Mucosa of descending colon (tissue), 3 donors: ENCODE data around the gene LPIN2. TPM values are rescaled to one million over a fixed set of nuclear protein-coding genes. Genes with fewer than 3 reads are reported as not detected.

Source experiments
- ATAC-seq: fragments of 200-7000 bp; cut with Tn5 transposase; one replicate; pipeline ENCODE4 v1.9.1; 2020; ENCODE audit warnings: mild to moderate bottlenecking, moderate library complexity
- DNase-seq, 3 donors: peaks; one replicate each; pipeline ENCODE4 v3.0.0-alpha.2; 2020
- H3K36me3 ChIP-seq: fragments of 200-600 bp; one replicate; pipeline ENCODE4 v1.8.0; 2021; ENCODE audit warnings: low read depth, mild to moderate bottlenecking
- H3K4me1 ChIP-seq: fragments of 200-600 bp; one replicate; pipeline ENCODE4 v1.8.0; 2021; ENCODE audit warnings: low read depth, mild to moderate bottlenecking
- H3K4me3 ChIP-seq: fragments of 200-600 bp; one replicate; pipeline ENCODE4 v1.8.0; 2021; ENCODE audit warnings: mild to moderate bottlenecking
- H3K9me3 ChIP-seq: fragments of 200-600 bp; one replicate; pipeline ENCODE4 v1.8.0; 2021; ENCODE audit warnings: mild to moderate bottlenecking
- CTCF ChIP-seq: fragments of 200-600 bp; IDR thresholded peaks from one replicate; pipeline ENCODE4 v1.8.0; 2022; ENCODE audit warnings: antibody characterized with exemption, mild to moderate bottlenecking
- intact Hi-C, 2 donors: fragments of 100-400 bp; cut with DNase I in 1 of 2; cut with micrococcal nuclease in 1 of 2; formaldehyde crosslinking; loops; one replicate each; pipeline versions ENCODE4 v1.11.0 to v1.11.1; 2022; cut with DNase I, micrococcal nuclease
- total RNA-seq, 3 donors: library from RNA; stranded (reverse); fragmentation: NEBNext Ultra II Directional in 2 of 3; extraction: Animal tissue kit (Norgen Biotek cat#: 25700) in 2 of 3; gene quantifications; one replicate each; pipeline versions ENCODE4 v1.2.1 to v1.2.4, GENCODE V29; 2021 to 2023
- donor health status: DM: no; HTN: no; CAD: no; lungs with moderate emphysema.
- donor health status: DM: no; HTN: no; CAD: no.
- donor health status: DM: no; HTN: yes; CAD: no.

The LPIN2 gene
- total RNA-seq, 3 donors from 2014 or later: 52.9 to 60.8 (median 59.2) TPM

DNA sequence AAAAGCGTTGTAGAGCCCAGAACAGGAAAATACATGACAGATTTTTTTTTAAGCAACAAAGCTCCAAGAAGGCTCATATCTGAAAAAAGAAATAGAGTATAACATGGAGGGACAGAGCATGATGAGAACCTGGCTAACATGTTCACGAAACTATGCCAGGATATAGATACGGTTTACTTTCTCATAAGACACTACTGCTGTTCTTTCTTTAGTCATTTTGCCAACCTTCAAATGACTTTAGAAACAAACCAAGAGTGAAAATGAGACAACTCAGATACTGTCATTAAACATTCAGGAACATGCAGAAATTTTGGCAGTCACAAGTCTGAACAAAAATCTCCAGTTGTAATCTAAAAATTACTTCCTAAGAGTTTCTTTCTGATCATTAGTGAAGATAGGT is 14.3 kb downstream of the LPIN2 start:
- Histone ChIP-seq H3K36me3 (no peaks in the 10 kb centered on the region), H3K4me3 (no peak overlapping the region), H3K9me3 (no peaks in the 10 kb centered on the region), H3K4me1 (peaks cover 12% of the 10 kb centered on the region)
- intact Hi-C loops: no loop called here
- TF ChIP-seq CTCF: no peak
- no peak for DNase-seq
- no peak for ATAC-seq

GRCh38 chr18:2997846-2998564 is 14.9 kb downstream of the LPIN2 start:
- H3K4me1 ChIP-seq: peaks cover 12% of the 10 kb centered on the region
- no peaks in the 10 kb centered on the region for H3K9me3 ChIP-seq
- H3K36me3 ChIP-seq: no peaks in the 10 kb centered on the region
- H3K4me3 ChIP-seq: no peak overlapping the region
- no peak for TF ChIP-seq CTCF
- ATAC-seq (no peak), DNase-seq (no peak)
- intact Hi-C loops: no loop called here

DNA sequence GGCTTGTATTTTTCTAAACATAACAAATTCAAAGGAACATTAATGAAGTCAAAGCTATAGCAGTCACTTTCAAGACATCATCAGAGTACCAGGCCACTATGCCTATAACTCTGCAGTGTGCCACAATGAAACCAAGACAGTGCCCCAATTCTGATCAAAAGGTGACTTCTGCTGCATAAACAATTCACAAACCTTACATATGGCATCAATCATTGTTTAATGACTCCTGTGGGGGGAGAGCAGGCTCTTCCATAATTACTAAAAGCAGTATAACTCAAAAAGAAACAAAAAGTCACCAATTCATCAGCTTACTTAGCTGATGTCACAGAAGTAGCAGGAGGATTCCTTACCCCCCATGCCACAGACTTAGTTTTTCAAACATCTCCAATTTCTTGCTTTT is 15.5 kb downstream of the LPIN2 start:
- no peak overlapping the region for H3K4me3 ChIP-seq
- DNase-seq: no peak
- no peaks in the 10 kb centered on the region for H3K9me3 ChIP-seq
- no peaks in the 10 kb centered on the region for H3K36me3 ChIP-seq
- peaks cover 12% of the 10 kb centered on the region for H3K4me1 ChIP-seq
- no peak for ATAC-seq
- no peak for TF ChIP-seq CTCF
- intact Hi-C loops: no loop called here

- TF ChIP-seq CTCF: no peak
- DNase-seq (no peak), ATAC-seq (peak; percentile 75)
- H3K9me3 ChIP-seq: no peaks in the 10 kb centered on the region
- intact Hi-C loops: no loop called here
- H3K4me3 ChIP-seq: no peak overlapping the region
- H3K36me3 ChIP-seq: no peaks in the 10 kb centered on the region
- peaks cover 12% of the 10 kb centered on the region for H3K4me1 ChIP-seq
Measured at GRCh38 chr18:2994603-2995432, 18.1 kb downstream of the LPIN2 start.

DNA sequence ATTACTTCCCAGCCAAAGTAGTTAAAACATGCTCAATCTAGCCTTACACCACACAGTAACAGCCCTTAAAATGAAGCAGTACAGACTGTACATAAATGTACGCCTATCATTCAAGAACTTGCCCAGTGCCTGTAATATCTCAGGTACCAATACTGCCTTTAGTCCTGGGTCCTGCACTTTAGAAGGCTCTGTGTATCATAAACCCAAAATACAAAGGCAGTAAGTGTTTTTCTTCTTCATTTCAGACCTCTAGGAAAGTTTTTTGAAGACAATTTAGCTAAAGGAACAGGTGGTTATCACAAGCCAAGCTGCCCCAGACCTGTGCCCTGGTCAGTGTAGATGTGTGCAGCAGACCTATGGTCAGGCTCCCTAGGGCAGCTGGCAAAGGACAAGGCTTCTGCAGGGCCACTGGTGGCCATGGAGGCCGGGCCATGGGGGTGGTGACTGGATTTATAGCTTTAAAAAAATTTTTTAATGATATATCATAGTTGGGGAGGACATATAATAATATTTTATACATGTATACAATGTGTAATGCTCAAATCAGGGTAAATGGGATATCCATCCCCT is 18.8 kb downstream of the LPIN2 start:
- Histone ChIP-seq H3K9me3 (no peaks in the 10 kb centered on the region), H3K4me3 (no peak overlapping the region), H3K36me3 (no peaks in the 10 kb centered on the region), H3K4me1 (peaks cover 12% of the 10 kb centered on the region)
- DNase-seq (no peak), ATAC-seq (no peak)
- TF ChIP-seq CTCF: no peak
- intact Hi-C loops: no loop called here
